GM21526 (cell line): ENCODE data around the gene CCL1.

Experiments
- ATAC-seq: cut with Tn5 transposase; IDR thresholded peaks from one replicate; pipeline ENCODE4 v1.9.1; 2021; ENCODE audit warnings: moderate library complexity; ENCODE audit not compliant: unreplicated experiment, low FRiP score

Gene CCL1, protein sequence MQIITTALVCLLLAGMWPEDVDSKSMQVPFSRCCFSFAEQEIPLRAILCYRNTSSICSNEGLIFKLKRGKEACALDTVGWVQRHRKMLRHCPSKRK

DNA sequence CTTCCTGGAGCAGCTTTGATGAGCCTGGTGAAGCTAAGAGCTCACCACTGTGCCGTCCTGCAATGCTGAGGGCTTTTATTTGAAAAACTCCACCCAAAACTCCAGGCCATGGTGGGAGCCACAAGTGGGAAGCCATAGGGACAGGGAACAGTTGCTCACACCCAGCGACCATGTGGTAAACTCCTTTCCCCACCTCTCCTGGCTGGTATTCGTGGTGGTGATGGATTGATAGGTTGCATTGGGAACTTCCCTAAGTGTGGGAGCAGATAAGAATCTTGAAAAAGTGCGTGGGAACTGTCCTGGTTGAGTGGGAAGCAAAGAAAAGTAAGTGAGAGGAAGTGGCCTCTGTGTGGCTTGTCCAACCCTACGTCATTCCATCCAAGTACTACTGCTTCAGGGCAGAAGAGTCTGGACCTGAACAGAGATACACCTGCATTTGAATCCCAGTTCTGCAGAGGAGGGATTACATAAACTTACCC, at the start of gene CCL1:
Gene CCL1, minus strand, starts transcription at position 51 of the 479 bp plus-strand sequence. CDS start 72 bp downstream, outside the sequence.
- ATAC-seq, result no peak

DNA sequence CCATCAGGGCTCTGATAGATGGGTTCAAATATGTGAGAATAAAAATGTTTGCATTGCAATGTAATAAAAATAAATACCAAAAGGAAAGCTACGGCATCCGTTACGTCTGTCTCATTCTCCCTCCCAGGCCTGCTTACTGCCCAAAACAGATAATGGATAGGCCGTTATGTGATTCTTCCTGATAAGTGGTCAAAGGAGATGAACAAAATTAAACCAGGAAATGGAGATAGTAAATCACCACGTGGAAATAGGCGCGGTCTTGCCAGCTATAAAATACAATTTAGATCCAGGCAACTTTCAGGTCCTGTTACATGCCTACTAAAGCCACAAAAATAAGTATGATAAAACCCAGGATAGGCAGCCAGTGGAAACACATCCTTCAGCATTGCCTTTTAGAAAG, 49.5 kb upstream of the CCL1 start:
- no peak for ATAC-seq

DNA sequence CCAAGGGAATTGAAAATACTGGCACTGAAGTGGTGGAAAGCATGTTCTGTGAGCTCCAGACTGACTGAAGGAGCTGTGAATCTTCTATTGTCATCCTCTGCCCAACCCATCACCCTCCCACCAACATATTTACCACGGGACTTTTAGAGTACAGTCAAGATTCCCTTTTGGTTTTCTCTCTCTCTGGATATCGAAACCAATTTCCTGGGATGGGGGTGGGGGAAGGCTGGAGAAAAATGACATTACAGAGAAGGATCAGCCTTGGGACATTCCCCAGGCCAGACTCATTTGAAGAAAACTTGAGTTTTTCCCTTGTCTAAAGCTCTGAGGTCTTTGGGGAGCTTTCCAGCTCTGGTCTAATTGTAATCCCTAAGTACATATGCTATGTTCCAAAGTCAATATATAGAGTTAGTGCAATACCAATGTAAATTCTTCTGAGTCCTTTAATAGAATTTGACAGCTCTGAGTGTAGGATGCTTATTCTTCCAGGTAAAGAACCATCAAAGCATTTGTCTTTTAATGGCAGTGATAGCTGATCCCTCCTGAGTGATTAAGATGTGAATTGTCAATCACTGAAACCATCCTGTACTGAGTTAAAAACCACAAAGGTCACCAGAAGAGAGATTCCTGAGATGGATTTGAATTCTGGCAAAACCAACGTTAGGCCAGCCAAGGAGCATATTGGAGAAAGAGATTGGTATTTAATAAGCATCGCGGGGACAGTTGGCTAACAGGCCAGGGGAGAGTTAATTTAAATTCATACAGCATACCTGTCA, 48.8 kb upstream of the CCL1 start:
- ATAC-seq, result no peak

DNA sequence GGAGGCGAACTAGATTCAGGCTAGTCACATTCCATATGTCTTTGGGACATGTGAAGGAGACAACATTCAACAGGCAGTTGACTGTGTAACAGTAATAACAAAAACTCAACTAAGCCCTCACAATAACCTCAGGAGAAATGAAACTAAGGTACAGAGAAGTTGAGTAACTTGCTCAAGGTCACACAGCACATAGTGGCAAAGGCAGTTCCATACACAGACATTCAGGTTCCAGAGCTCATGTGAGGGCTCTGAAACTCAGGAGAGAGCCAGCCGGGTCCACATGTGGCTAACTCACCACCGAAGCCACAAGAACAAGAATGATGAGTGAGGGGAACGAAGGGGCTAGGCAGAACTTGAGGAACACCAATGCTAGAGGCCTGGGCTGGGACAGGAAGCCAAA, 46.3 kb upstream of the CCL1 start:
- no peak for ATAC-seq

DNA sequence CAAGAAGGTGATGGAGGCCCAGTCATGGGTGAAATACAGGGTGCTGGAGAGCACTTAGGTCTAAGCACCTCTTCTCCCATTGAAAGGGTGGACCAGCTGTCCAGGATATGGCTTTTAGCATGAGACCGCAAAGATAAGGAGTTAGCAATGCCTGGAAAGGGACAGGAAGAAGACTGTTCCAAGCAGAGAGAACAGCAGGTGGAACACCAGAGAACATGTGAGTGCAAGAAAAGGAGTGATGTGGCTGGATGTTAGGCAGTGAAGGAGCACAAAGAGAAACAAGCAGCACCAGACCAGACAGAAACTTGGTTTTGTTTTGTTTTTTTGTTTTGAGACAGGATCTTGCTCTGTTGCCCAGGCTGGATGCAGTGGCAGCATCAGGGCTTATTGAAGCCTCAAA, 45.4 kb upstream of the CCL1 start:
- no peak for ATAC-seq

DNA sequence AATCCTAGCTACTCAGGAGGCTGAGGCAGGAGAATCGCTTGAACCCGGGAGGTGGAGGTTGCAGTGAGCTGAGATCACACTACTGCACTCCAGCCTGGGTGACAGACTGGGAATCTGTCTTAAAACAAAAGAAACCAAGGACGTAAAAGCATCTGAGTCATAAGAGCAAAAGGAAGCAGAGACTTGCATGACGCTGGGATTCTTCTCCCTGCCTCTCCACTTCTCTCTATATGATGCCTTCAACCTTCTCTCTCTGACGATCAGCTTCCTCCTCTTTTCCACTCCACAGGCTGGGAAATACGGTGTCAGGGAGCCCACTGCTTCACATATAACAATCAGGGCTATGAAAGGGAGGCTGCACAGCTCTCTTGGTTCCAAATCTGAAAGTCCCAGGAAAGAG, 43.2 kb upstream of the CCL1 start:
- no peak for ATAC-seq

DNA sequence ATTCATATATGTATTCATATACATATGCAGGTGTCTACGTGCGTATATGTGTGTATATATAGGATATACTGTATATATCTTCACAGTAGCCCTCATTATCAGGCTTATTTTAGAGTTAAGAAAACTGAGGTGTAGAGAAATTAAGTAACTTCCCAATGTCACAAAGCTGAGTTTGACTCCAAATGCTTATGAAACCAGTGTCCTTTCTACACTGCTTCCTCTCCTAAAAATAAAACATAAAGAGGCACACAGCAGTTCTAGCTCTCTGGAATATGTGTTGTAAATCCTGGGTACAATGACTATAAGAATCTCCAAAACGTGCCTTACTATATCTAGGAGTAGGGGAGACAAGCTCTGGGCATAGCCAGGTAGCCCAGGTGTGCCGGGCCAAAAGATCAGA, 40.0 kb upstream of the CCL1 start:
- no peak for ATAC-seq

DNA sequence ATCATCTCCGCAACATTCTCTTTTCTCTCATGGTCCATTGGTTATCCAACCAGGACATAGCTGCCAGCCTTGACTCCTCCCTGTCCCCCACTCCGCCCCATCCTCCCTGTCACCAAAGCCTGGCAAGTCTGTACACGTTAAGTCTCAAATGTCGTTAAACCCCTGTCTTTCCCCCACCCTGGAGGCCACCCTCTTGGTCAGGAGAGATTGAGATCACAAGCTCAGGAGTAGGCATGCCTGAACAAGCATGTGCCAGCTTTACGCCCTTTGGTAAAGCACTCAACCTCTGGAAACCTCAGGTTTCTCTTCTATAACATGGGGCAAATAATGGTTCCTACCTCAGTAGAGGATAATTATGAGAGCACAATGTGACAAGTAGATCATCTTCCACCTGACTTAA, 38.1 kb upstream of the CCL1 start:
- no peak for ATAC-seq

DNA sequence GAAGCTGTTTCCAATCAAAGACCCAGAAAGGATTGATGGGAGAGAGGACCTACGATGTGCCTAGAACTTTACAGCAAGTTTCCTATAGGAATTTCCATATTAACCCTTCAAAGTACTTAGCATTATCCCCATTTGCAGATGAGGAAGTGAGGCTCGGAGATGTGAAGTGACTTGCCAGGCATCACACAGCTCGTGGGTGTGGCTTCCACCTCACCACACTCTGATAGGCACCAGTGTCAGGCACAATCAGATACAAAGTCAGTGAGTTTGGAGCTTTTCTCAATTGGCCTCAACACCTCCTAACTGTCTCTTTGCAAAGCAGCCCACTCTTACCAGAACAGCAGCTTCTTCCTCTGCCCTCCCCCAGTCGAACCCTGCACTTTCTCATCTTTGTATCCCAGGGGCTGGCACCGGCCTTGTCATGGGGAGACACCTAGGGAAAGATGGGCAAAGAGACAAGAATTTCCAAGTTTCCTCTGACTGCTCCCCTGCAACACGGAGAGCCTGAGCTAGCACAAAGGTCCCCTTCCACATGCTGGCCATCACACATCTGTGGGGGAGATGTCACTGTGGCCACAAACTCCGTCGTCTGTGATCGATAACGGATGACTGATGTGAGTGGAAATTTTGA, 37.4 kb upstream of the CCL1 start:
- no peak for ATAC-seq

DNA sequence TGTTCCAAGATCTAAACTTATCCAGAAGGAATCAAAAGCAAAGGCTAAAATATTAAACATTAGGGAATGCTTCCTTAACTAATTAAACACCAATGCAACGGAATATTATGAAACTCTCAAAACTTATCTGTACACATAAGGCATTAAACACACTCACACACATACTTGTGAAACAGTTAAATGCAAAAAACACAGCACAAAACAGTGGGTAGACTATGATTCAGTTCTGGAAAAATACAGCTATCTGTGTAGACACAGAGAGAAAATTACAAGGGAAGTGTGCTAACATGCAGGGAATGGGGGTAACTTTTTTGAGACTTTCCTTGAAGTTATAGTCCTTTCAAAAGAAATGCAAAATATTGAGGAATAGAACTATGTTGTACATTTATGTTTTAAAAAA, 36.7 kb upstream of the CCL1 start:
- no peak for ATAC-seq

DNA sequence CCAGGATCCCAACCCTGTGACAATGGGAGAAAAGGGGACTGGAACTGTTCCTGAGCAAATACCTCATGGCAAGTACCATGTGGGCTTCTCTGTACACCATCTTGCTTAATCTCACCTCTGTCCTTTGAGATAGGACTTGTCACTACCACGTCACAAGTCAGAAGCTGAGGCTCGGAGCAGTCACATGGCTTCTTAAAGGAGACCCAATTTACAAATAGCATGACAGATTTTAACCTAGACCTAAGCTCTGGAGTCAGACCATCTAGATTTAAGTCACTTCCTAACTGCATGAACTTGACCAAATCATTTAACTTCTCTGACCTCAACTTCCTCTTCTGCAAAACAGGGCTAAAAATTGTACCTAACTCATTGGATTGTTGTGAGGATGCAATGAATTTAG, 36.0 kb upstream of the CCL1 start:
- ATAC-seq, result no peak

DNA sequence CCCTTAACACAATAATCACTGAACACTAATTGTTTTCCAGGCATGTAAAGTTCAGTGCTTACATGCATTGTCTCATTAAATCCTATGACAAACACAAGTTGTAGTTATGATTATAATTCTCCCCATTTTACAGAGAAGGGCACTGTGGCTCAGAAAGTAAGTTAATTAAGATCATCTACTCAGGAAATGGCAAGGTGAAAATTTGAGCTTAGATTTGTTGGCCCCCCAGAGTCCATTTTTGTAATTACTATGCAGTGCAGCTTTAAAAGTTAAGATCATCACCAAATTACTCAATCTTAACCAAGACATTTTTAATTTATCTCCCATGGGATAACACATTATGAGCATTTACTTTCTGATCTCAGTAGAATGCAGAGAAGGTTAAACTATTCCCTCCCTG, 34.2 kb upstream of the CCL1 start:
- ATAC-seq, result no peak

DNA sequence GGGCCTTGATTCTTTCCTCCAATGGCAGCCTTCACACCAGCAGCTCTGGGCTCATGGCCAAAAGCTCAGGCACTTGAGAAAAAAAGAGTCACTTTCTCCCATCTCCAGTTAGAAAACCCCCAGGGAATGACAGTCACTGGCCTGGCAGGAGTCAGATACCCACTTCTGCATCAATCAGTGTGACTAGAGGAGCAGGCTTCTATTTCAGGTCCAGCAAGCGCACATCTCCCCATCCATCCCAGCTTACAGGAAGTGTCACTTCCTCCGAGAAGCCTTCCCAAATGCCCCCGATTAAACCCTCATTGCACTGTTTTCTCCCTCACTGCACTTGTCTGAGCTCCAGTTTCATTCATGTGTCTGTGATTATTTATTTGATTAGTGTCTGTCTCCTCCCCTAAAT, 30.4 kb upstream of the CCL1 start:
- no peak for ATAC-seq

DNA sequence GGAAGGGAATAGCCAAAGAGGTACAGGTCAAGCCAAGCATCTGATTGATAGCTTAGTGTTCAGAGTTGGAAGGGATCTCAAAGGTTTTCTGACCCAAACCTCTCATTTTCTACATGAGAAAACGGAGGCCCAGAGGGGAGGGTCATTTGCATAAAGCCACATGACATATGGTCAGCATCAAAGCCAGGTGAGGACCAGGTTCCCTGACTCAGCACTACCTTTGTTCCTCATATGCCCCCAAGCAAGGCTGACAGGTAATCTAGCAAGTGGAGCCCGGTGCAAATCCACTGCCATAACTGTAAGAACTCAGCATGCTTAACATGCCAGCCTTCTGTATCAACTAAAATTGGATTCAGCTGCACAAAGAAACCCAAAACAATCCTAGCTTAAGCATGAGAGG, 28.2 kb upstream of the CCL1 start:
- no peak for ATAC-seq

DNA sequence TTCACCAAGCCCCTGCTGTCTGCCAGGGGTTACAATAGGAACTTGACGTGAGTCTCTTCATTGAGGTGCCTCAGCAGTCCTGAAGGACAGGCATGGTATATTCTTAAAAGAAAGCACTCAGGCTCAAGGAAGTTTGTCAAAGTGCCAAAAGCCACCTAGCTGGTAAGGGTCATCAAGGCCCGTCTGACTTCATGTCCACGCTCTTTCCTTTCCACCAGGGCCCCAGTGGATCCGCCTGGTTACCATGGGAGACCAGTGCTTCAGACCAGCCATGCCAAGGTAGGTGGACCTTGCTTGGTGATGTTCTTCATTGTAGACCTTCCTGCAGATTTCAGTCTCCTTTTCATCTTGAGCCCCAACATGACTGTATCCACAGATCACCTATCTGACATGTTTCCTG, 27.6 kb upstream of the CCL1 start:
- no peak for ATAC-seq

DNA sequence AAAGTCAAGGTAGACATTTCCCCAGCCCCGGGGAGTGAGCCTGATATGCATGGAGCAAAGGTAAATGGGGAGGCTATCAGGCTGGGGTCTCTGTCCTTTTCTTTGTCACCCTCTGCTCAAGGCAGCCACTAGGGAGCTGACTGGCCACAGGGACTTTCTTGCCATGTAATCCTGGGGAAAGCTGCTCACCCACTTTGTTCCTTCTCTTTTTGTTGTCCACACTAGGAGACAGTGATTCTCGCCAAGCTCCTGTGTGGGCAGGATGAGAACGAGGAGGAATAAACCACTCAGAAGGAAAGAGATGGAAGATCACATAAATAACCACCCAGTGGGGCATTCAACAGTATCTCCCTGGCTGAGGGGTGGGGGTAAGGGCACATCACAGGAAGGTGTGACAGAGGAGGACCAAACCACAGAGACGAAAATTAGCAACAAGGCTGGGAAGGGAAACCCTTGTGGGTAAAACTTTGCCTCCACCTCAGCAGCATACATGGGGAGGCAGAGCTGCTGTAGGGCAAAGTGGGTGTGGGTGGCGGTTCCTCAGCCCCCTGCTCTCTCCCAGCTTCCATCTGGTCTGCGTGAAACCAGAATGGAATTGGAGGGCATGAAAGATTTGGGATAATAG, 26.2 kb upstream of the CCL1 start:
- no peak for ATAC-seq

DNA sequence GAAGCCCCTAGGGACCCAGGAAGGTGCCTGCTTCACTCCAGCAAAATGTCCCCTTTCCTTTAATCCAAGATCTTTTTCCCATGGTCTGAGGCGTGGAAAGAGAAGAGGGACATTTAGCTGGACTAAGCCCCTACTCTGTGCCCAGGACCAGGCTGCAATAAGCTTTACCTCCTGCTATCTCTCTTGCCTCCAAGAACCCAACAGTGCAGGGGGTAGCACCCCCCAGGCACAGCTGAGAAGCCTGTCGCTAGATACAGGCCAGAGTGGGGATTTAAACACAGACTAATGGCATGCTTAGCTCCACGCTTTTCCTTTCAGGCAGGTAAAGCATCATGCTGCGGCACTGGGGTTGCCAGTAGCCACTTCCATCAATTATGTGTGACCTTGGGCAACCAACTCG, 24.5 kb upstream of the CCL1 start:
- no peak for ATAC-seq

DNA sequence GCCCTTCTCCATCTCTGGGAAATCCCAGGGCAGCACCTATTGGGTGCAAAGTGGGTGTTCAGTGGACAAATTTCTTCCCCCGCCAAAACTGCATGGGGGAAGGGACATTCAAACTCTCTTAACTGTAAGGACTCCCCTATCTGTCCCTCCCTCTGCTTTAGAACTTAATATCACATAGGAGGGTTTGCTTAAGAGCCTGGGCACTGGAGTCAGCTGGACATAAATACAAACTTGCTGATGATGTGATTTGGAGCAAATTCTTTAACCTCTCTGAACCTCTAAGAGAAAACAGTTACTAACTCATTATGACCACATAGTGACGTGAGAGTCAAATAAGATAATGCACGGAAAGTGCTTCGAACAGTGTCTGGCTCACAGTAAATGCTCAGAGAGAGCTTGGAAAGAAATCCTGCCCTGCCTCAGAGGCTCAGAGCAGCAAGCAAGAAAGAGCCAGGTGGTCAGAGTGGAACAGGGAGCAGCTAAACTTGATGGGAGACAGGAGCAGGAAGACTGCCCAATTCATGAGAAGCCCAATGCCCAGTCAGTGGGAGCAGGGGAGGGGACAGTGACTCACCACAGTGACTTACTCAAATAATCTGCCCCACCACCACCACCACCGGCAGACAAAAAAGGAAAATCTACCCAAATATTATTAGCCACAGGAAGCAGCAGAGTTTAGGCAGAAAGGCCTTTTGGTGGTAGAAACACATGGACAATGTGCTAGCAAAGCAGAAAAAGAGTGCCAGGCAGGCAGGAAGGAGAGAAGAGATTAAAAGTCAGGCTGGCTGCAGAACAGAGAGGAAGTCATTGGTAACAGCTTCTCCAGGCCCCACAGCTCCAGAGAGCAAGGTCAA, 23.9 kb upstream of the CCL1 start:
- no peak for ATAC-seq

DNA sequence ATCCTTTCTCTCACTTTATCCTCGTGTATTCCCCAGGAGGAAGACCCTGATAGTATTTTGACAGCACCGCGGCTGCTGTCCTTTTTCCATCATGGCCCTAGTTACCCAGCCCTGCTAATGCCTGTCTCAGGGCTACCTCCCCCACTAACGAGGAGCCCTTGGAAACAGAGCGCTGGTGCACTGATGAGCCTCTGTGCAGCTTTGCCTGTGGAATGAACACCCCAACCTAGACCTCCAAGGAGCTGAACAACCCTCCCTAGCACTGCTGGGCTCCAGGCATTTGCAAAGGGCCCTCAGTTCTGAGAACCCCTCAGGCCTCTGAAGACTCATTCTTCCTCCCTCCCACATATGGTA, 23.3 kb upstream of the CCL1 start:
- no peak for ATAC-seq

DNA sequence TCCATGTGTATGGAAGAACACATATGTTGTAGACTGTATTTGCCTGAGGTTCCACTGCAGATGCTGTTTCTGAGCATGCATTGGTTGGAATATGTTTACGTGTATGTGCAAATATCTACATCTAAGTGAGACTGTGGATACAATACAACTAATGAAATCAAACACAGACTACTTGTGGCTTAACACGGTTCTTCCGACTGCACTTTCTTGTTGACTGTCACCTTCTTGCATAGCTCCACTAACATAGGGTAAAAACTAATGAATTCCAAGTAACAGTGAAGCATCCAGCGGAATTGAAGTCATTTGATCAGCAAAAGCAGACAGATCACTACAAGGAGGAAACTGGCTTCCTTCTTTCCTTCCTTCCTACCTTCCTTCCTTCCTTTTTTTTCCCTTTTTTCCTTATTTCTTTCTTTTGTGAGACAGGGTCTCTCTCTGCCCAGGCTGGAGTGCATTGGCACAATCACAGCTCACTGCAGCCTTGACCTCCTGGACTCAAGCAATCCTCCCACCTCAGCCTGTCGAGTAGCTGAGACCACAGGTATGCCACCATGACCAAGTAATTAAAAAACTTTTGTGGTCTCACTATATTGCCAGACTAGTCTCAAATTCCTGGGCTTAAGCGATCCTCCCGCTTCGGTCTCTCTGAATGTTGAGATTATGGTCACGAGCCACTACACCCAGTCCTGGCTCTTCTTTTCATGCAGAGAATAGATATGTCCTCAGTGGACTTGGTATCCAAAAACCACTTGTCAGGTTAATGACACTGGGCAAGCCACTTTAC, 22.0 kb upstream of the CCL1 start:
- ATAC-seq, result no peak
